OCI-LY7 (cell line): ENCODE measurements around the gene YEATS4. TPM values are rescaled to one million over a fixed set of nuclear protein-coding genes. Genes with fewer than 3 reads are reported as not detected.

Experiments
- BruUV-seq: library from RNA; stranded (reverse); fragments of 400-500 nt; replicated peaks from 2 replicates; lab custom pipeline; 2021; lab: Mats Ljungman, UMichigan
- CTCF ChIA-PET: fragments of 300-600 bp; sonication (Branson Sonifier 250); formaldehyde crosslinking; loops from one replicate; lab custom pipeline; 2022; ENCODE audit warnings: antibody characterized with exemption; ENCODE audit not compliant: unreplicated experiment; lab: Charles Lee
- POLR2A ChIA-PET: fragments of 300-600 bp; sonication (Branson Sonifier 250); formaldehyde crosslinking; loops from one replicate; lab custom pipeline; 2022; ENCODE audit warnings: antibody characterized with exemption; lab: Charles Lee
- DNase-seq: peaks from one replicate; pipeline ENCODE4 v3.0.0-alpha.2; 2015; ENCODE audit warnings: low spot score
- H2AFZ ChIP-seq: fragments of 200-600 bp; sonication (generic), shearing (Covaris generic); 2 replicates; pipeline ENCODE4 v1.6.1; 2014; ENCODE audit warnings: mild to moderate bottlenecking, antibody characterized with exemption, low read length, moderate library complexity
- H3K27ac ChIP-seq: fragments of 200-600 bp; sonication (generic); 2 replicates; pipeline ENCODE4 v1.5.1; 2014; ENCODE audit warnings: mixed run types, low read depth, mild to moderate bottlenecking, moderate library complexity, low read length, inconsistent platforms; ENCODE audit not compliant: poor library complexity, severe bottlenecking
- H3K36me3 ChIP-seq: fragments of 200-600 bp; sonication (generic); 2 replicates; pipeline ENCODE4 v1.6.1; 2014; ENCODE audit warnings: mild to moderate bottlenecking, antibody characterized with exemption, low read length, moderate library complexity, mixed read lengths; ENCODE audit not compliant: insufficient read depth
- H3K4me1 ChIP-seq: fragments of 200-600 bp; sonication (generic); 2 replicates; pipeline ENCODE4 v1.5.1; 2014; ENCODE audit warnings: mild to moderate bottlenecking, low read length; ENCODE audit not compliant: insufficient read depth, poor library complexity, severe bottlenecking
- H3K4me2 ChIP-seq: fragments of 200-600 bp; sonication (generic); 2 replicates; pipeline ENCODE4 v1.6.1; 2014; ENCODE audit warnings: mild to moderate bottlenecking, low read length
- H3K4me3 ChIP-seq: fragments of 200-600 bp; sonication (generic); 2 replicates; pipeline ENCODE4 v1.5.1; 2014; ENCODE audit warnings: mild to moderate bottlenecking, low read depth, low read length; ENCODE audit not compliant: poor library complexity, severe bottlenecking
- H3K79me2 ChIP-seq: fragments of 200-600 bp; sonication (generic); 2 replicates; pipeline ENCODE4 v1.6.1; 2016; ENCODE audit warnings: low read depth, mild to moderate bottlenecking, low read length, moderate library complexity, mixed read lengths; ENCODE audit not compliant: insufficient read depth
- H3K9me2 ChIP-seq: fragments of 200-600 bp; sonication (generic); 2 replicates; pipeline ENCODE4 v1.6.1; 2016; ENCODE audit warnings: mild to moderate bottlenecking, low read length, mixed read lengths; ENCODE audit not compliant: insufficient read depth
- H3K9me3 ChIP-seq: fragments of 200-600 bp; sonication (generic); 2 replicates; pipeline ENCODE4 v1.6.1; 2014; ENCODE audit warnings: mild to moderate bottlenecking, mixed run types, low read length, mixed read lengths
- H4K20me1 ChIP-seq: fragments of 200-600 bp; sonication (generic); 2 replicates; pipeline ENCODE4 v1.6.1; 2014; ENCODE audit warnings: mild to moderate bottlenecking, antibody characterized with exemption, low read length, moderate library complexity, mixed read lengths; ENCODE audit not compliant: insufficient read depth
- EZH2phosphoT487 ChIP-seq: fragments of 200-600 bp; sonication (generic); IDR thresholded peaks from 2 replicates; pipeline ENCODE4 v1.6.1; 2018; ENCODE audit warnings: low read depth, borderline replicate concordance, mild to moderate bottlenecking, mixed run types, antibody characterized with exemption, low read length, moderate library complexity, mixed read lengths
- intact Hi-C: fragments of 100-400 bp; cut with micrococcal nuclease; formaldehyde crosslinking; loops from one replicate; pipeline ENCODE4 v1.10.0; 2022; ENCODE audit not compliant: unreplicated experiment
- total RNA-seq, 2 experiments: library from RNA; depleted of rRNA in 1 of 2; stranded (reverse); fragments of >200 nt in 1 of 2; shearing (Covaris generic) in 1 of 2; gene quantifications; 2 replicates each; pipeline ENCODE4 v1.2.3, GENCODE V29; 2014 to 2022
- TF ChIP-seq, protein P1 (sequence below): fragments of 200-600 bp; sonication (generic); conservative IDR thresholded peaks from 2 replicates; pipeline ENCODE4 v1.5.1; 2014; ENCODE audit warnings: mild to moderate bottlenecking, antibody characterized with exemption, low read length, moderate library complexity, mixed read lengths

Gene YEATS4
- total RNA-seq, 2 experiments from 2014 or later = 80.4 to 122 TPM

DNA sequence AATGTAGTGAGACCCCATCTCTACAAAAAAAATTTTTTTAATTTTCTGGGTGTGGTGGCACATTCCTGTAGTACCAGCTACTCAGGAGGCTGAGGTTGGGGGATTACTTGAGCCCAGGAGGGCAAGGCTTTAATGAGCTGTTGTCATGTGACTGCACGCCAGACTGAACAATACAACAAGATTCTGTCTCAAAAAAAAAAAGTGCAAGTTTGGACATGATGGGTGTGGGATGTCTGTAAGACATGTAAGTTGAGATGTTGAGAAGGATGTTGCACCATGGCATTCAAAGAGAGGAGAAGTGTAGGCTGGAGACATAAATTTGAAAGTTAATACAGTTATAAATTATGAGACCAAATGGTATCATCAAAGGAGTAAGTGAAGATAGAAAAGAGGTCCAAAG lies 23.5 kb downstream of the YEATS4 start:
- intact Hi-C loops = no loop called here
- no peak for DNase-seq
- Histone ChIP-seq H3K36me3 (peaks cover 89% of the 10 kb centered on the region), H3K79me2 (peaks cover 39% of the 10 kb centered on the region; the same call in 1 of the 2 replicates), H3K9me2 (no peaks in the 10 kb centered on the region), H3K4me3 (no peak overlapping the region), H3K9me3 (no peaks in the 10 kb centered on the region), H3K4me1 (no peaks in the 10 kb centered on the region), H3K27ac (no peak overlapping the region), H4K20me1 (no peaks in the 10 kb centered on the region), H3K4me2 (no peak overlapping the region), H2AFZ (no peak overlapping the region)
- no TSS peak for BruUV-seq
- TF ChIP-seq, protein P1, sequence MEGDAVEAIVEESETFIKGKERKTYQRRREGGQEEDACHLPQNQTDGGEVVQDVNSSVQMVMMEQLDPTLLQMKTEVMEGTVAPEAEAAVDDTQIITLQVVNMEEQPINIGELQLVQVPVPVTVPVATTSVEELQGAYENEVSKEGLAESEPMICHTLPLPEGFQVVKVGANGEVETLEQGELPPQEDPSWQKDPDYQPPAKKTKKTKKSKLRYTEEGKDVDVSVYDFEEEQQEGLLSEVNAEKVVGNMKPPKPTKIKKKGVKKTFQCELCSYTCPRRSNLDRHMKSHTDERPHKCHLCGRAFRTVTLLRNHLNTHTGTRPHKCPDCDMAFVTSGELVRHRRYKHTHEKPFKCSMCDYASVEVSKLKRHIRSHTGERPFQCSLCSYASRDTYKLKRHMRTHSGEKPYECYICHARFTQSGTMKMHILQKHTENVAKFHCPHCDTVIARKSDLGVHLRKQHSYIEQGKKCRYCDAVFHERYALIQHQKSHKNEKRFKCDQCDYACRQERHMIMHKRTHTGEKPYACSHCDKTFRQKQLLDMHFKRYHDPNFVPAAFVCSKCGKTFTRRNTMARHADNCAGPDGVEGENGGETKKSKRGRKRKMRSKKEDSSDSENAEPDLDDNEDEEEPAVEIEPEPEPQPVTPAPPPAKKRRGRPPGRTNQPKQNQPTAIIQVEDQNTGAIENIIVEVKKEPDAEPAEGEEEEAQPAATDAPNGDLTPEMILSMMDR = no peak
- no peak for TF ChIP-seq EZH2phosphoT487
- POLR2A ChIA-PET = no interaction called here
- CTCF ChIA-PET = no interaction called here

DNA sequence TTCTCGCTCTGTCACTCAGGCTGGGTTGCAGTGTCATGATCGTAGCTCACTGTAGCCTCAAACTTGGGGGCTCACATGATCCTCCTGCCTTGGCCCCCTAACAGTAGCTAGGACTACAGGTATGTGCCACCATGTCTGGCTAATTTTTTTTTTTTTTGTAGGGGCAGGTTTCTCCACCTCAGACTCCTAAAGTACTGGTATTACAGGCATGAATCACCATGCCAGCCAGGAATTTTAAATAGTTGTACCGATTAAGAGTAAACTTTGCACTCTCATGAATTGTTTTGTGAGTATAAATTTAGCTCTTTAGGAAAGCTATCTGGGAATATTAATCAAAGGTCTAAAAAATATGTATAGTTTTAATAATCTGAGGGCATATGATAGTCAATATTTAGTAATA lies 25.5 kb downstream of the YEATS4 start:
- no peak for DNase-seq
- H3K79me2 ChIP-seq = peaks cover 32% of the 10 kb centered on the region; the same call in 1 of the 2 replicates
- H3K9me3 ChIP-seq = no peaks in the 10 kb centered on the region
- POLR2A ChIA-PET = interaction anchor here (0.6 to 1.3 kb wide), 7 partner anchors 9 to 948 kb away, joined by 3 to 4 read pairs (median 3); no protein-coding TSS in a partner anchor
- BruUV-seq = no TSS peak
- TF ChIP-seq, protein P1 = no peak
- TF ChIP-seq EZH2phosphoT487 = no peak
- intact Hi-C loops = no loop called here
- no peak overlapping the region for H3K4me2 ChIP-seq
- H3K4me3 ChIP-seq = no peak overlapping the region
- H2AFZ ChIP-seq = no peak overlapping the region
- no peaks in the 10 kb centered on the region for H3K4me1 ChIP-seq
- H3K27ac ChIP-seq = no peak overlapping the region
- no peaks in the 10 kb centered on the region for H3K9me2 ChIP-seq
- CTCF ChIA-PET = interaction anchor here (0.5 kb wide), 1 partner anchor 262 kb away, joined by 4 read pairs; no protein-coding TSS in a partner anchor
- no peaks in the 10 kb centered on the region for H4K20me1 ChIP-seq
- peaks cover 87% of the 10 kb centered on the region for H3K36me3 ChIP-seq

DNA sequence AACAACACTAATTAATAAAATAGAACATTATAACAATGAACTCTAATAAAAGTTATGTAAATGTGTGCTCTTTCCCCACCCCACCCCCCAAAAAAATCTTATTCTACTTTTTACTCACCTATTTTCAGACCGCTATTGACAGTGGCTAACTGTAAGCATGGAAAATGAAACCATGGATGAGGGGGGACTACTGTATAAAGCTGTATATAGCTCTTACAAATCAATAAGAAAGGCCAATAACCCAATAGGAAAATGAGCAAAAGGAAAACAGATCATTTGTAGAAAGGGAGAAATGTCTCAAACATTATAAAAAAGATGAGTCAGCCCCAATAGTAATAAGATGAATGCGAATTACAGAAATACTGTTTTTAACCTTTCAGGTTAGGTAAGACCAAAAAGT lies 27.4 kb downstream of the YEATS4 start:
- Histone ChIP-seq H3K4me1 (no peaks in the 10 kb centered on the region), H3K9me3 (no peaks in the 10 kb centered on the region), H3K79me2 (peaks cover 27% of the 10 kb centered on the region; the same call in 1 of the 2 replicates), H3K36me3 (peaks cover 95% of the 10 kb centered on the region), H3K27ac (no peak overlapping the region), H4K20me1 (no peaks in the 10 kb centered on the region), H3K4me3 (no peak overlapping the region), H3K9me2 (no peaks in the 10 kb centered on the region), H3K4me2 (no peak overlapping the region), H2AFZ (no peak overlapping the region)
- intact Hi-C loops = no loop called here
- ChIA-PET POLR2A (interaction anchor here (0.7 kb wide), 1 partner anchor 33 kb away, joined by 4 read pairs; no protein-coding TSS in a partner anchor), CTCF (no interaction called here)
- TF ChIP-seq EZH2phosphoT487 = no peak
- TF ChIP-seq, protein P1 = no peak
- no TSS peak for BruUV-seq
- DNase-seq = no peak
